ENCODE results near the gene DMAC2L.

DNA sequence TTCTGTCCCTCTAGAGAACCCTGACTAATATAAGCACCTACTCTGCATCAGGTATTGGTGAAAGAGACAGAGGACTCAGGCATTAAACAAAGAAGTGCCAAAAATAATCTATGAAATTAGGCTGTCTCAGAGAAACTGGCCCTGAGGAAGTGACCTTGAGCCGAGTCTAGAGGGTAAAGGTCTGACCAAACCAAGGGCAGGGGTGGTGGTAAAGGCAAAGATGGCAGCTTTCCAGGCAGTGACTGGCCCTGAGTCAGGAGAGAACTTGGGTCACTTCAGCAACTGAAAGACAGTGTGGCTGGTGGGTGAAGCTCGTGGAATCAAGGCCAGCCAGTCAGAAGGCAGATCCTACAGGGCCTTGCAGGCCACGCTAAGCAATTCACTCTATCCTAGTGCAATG is 54.0 kb downstream of the DMAC2L start:
- TF ChIP-seq, protein P1, sequence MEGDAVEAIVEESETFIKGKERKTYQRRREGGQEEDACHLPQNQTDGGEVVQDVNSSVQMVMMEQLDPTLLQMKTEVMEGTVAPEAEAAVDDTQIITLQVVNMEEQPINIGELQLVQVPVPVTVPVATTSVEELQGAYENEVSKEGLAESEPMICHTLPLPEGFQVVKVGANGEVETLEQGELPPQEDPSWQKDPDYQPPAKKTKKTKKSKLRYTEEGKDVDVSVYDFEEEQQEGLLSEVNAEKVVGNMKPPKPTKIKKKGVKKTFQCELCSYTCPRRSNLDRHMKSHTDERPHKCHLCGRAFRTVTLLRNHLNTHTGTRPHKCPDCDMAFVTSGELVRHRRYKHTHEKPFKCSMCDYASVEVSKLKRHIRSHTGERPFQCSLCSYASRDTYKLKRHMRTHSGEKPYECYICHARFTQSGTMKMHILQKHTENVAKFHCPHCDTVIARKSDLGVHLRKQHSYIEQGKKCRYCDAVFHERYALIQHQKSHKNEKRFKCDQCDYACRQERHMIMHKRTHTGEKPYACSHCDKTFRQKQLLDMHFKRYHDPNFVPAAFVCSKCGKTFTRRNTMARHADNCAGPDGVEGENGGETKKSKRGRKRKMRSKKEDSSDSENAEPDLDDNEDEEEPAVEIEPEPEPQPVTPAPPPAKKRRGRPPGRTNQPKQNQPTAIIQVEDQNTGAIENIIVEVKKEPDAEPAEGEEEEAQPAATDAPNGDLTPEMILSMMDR (IDR thresholded peaks at IDR 0.05) = no peak
- no peak for TF ChIP-seq POLR2A (IDR thresholded peaks at IDR 0.05)
